ENCODE data around the gene QKI.

GRCh38 chr6:163496205-163496604 is 81.7 kb downstream of the QKI start:
- TF ChIP-seq EZH2 (IDR thresholded peaks at IDR 0.05; ENCODE audit: low read depth, low read length, severe bottlenecking) (no peak), TAF1 (IDR thresholded peaks at IDR 0.05; ENCODE audit: low read depth, low read length) (no peak), CTCF (IDR thresholded peaks at IDR 0.05; ENCODE audit: control extremely low read depth in 1 of 3, insufficient read depth in 1 of 3, low read depth in 1 of 3, low read length in 3 of 3) (no peak), USF2 (IDR thresholded peaks at IDR 0.05; ENCODE audit: low read length) (no peak), EP300 (IDR thresholded peaks at IDR 0.05; ENCODE audit: borderline replicate concordance in 1 of 2, low read depth in 2 of 2, low read length in 2 of 2) (no peak), MAFK (IDR thresholded peaks at IDR 0.05; ENCODE audit: low read depth, low read length) (no peak), EGR1 (IDR thresholded peaks at IDR 0.05; ENCODE audit: borderline replicate concordance, low read depth, low read length) (no peak), POLR2A (IDR thresholded peaks at IDR 0.05; ENCODE audit: control extremely low read depth in 1 of 2, low read depth in 2 of 2, low read length in 2 of 2) (no peak), PHF8 (conservative IDR thresholded peaks at IDR 0.05; ENCODE audit: low read depth, low read length) (no peak), SUZ12 (IDR thresholded peaks at IDR 0.05; ENCODE audit: low read length) (no peak), BCL11A (IDR thresholded peaks at IDR 0.05; ENCODE audit: low read depth in 2 of 2, low read length in 2 of 2) (no peak), SP1 (IDR thresholded peaks at IDR 0.05; ENCODE audit: low read depth, low read length) (no peak), SP4 (IDR thresholded peaks at IDR 0.05; ENCODE audit: low read length) (no peak)
